K562 (cell line): ENCODE data around the gene SRPRA. TPM values are rescaled to one million over a fixed set of nuclear protein-coding genes. Genes with fewer than 3 reads are reported as not detected.

Experiments
- BRF1 ChIP-seq: IDR thresholded peaks from 3 replicates; pipeline ENCODE4 v1.6.1; 2011; ENCODE audit warnings: borderline replicate concordance, mild to moderate bottlenecking; ENCODE audit not compliant: insufficient read length; ENCODE audit errors: extremely low read depth
- CHAMP1 ChIP-seq: fragments of 450-650 bp; IDR thresholded peaks from 2 replicates; pipeline ENCODE4 v1.6.1; 2016; ENCODE audit warnings: mild to moderate bottlenecking
- MLLT1 ChIP-seq, 2 experiments: fragments of 450-650 bp; IDR thresholded peaks; 2 replicates each; pipeline ENCODE4 v1.6.1; 2016
- MLX ChIP-seq, 2 experiments: fragments of 450-650 bp in 1 of 2; sonication (generic) in 1 of 2; formaldehyde crosslinking; conservative IDR thresholded peaks; 2 replicates each; pipeline versions ENCODE4 v1.4.0 to v1.8.1; 2020 to 2022; ENCODE audit warnings: mild to moderate bottlenecking in 1 of 2, missing genetic modification reagents in 1 of 2
- NBN ChIP-seq: fragments of 450-650 bp; IDR thresholded peaks from 2 replicates; pipeline ENCODE4 v1.6.1; 2016; ENCODE audit warnings: low read depth, mild to moderate bottlenecking
- NFE2L1 ChIP-seq: fragments of 450-650 bp; IDR thresholded peaks from 2 replicates; pipeline ENCODE4 v1.6.1; 2016; ENCODE audit warnings: missing genetic modification characterization, low read depth, mild to moderate bottlenecking, missing compliant biosample characterization, moderate library complexity, borderline replicate concordance
- POLR2A ChIP-seq: fragments of 450-650 bp; conservative IDR thresholded peaks from 2 replicates; pipeline ENCODE4 v1.6.1; 2016
- PTTG1 ChIP-seq: fragments of 450-650 bp; IDR thresholded peaks from 2 replicates; pipeline ENCODE4 v1.6.1; 2016; ENCODE audit warnings: low read depth, mild to moderate bottlenecking, missing genetic modification characterization, missing compliant biosample characterization
- SUPT5H ChIP-seq: fragments of 450-650 bp; IDR thresholded peaks from 2 replicates; pipeline ENCODE4 v1.6.1; 2016
- ZC3H11A ChIP-seq: IDR thresholded peaks from 2 replicates; pipeline ENCODE4 v1.6.1; 2012; ENCODE audit warnings: low read depth, low read length, improper control_type of control experiment
- ZNF140 ChIP-seq: fragments of 250-450 bp; sonication (Bioruptor Pico); IDR thresholded peaks from 2 replicates; pipeline ENCODE4 v1.8.0; 2021; ENCODE audit warnings: moderate library complexity, mild to moderate bottlenecking, inconsistent platforms
- ZNF274 ChIP-seq: IDR thresholded peaks from 2 replicates; pipeline ENCODE4 v1.6.1; 2011; ENCODE audit warnings: low read depth, mild to moderate bottlenecking, low read length, moderate library complexity, borderline replicate concordance
- ZNF41 ChIP-seq: fragments of 250-450 bp; sonication (Bioruptor Pico); conservative IDR thresholded peaks from 2 replicates; pipeline ENCODE4 v1.4.0; 2020; ENCODE audit warnings: mild to moderate bottlenecking
- ZNF551 ChIP-seq: fragments of 250-450 bp; sonication (Bioruptor Pico); IDR thresholded peaks from 2 replicates; pipeline ENCODE4 v1.5.0; 2021; ENCODE audit warnings: mild to moderate bottlenecking, moderate library complexity
- ZNF695 ChIP-seq: fragments of 450-650 bp; formaldehyde crosslinking; IDR thresholded peaks from 2 replicates; pipeline ENCODE4 v1.4.0; 2020; ENCODE audit warnings: mild to moderate bottlenecking, moderate library complexity
- ZNF830 ChIP-seq: fragments of 250-450 bp; sonication (Bioruptor Pico); IDR thresholded peaks from 2 replicates; pipeline ENCODE4 v1.5.0; 2021; ENCODE audit warnings: mild to moderate bottlenecking
- ZSCAN29 ChIP-seq: fragments of 450-650 bp; IDR thresholded peaks from 2 replicates; pipeline ENCODE4 v1.6.1; 2017
- polyA plus RNA-seq, 8 experiments: library from polyadenylated mRNA; depleted of rRNA in 4 of 8; stranded (reverse) in 5 of 8; unstranded in 3 of 8; fragments of >200 nt; fragmentation: Nextera tagmentation in 2 of 8; fragmentation: Illumina TruSeq in 1 of 8; extraction: Ambion mirVana in 2 of 8; extraction: Trizol in 1 of 8; gene quantifications; 2 replicates each; pipeline versions ENCODE4 v1.2.1 to v1.2.3, GENCODE V29; 2011 to 2014; ENCODE audit warnings: inconsistent platforms in 1 of 8, missing spikeins in 1 of 8
- total RNA-seq, 7 experiments: library from RNA; depleted of rRNA in 6 of 7; stranded (reverse); fragments of >200 nt in 6 of 7; fragmentation: Illumina TruSeq in 2 of 7; extraction: Trizol in 2 of 7; gene quantifications; 2 replicates each; pipeline versions ENCODE4 v1.2.1 to v1.2.3, GENCODE V29; 2011 to 2021; ENCODE audit warnings: low replicate concordance in 1 of 7

SRPRA gene
- total and polyA plus RNA-seq, 9 of the 15 experiments (the other 6 are each of a cell fraction or from before 2014, with no cell fraction given) = 33.5 to 124 (median 80.0) TPM

DNA sequence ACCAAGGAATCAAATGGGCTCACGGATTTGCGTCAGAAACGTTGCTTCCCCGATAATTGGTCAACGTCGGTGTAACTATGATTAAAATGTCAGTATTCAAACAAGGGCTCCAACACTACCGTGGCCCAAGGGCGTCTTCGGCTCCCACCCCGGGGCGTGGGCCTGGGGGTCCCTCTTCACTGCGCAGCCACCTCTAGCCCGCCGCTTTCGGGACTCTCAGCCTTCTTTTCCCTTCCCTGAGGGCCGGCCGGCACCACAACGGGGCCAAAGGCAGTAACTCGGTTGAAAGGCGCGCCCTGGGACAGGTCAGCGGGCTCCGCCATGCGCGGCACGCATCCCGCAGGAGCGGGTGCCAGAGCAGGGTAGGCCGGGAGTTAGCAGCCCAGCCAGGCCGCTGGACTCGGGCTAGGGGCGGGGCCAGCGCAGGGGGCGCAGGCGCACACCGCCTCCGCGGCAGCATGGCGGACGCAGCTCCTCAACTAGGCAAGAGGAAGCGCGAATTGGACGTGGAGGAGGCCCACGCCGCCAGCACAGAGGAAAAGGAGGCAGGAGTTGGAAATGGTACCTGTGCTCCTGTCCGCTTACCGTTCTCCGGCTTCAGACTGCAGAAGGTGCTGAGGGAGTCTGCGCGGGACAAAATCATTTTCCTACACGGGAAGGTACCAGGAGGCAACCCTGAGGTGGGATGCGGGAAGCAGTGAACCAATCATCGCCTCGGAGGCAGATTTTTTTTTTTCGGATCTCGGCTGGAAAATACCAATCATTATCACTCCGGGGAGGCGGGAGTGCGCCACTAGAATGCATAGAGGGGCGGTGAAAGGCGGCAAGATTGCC, 35.1 kb upstream of the SRPRA start, which contains the start of gene DCPS (continued):
- TF ChIP-seq NFE2L1 (tag) = no peak
- peak; percentile 98 for TF ChIP-seq SUPT5H
- TF ChIP-seq ZNF140 = no peak
- no peak for TF ChIP-seq ZNF274
- TF ChIP-seq ZNF695 (CRISPR knock-in tag) = no peak
- TF ChIP-seq MLX (CRISPR knock-in tag; conservative IDR thresholded peaks at IDR 0.05) = no peak
- no peak for TF ChIP-seq NBN
- no peak for TF ChIP-seq ZNF551
- no peak for TF ChIP-seq MLLT1 (IDR thresholded peaks at IDR 0.05)
- TF ChIP-seq PTTG1 (tag) = no peak
- no peak; the same call in 1 of the 2 replicates for TF ChIP-seq ZNF41 (CRISPR knock-in tag)
- no peak for TF ChIP-seq ZSCAN29
- peak; percentile 97 for TF ChIP-seq POLR2A
- TF ChIP-seq ZNF830 (CRISPR knock-in tag) = peak; percentile 71; the same call in 1 of the 2 replicates
- TF ChIP-seq ZC3H11A = no peak
- no peak for TF ChIP-seq BRF1
- TF ChIP-seq CHAMP1 = 0 out of 2 replicates have a peak, but pooled peaks have one; percentile 29
